K562 (cell line): ENCODE data around the gene RNF126. TPM values are rescaled to one million over a fixed set of nuclear protein-coding genes. Genes with fewer than 3 reads are reported as not detected.

Experiments
- CBFA2T2 ChIP-seq: fragments of 450-650 bp; conservative IDR thresholded peaks from 2 replicates; pipeline ENCODE4 v1.6.1; 2017; ENCODE audit warnings: mild to moderate bottlenecking
- GTF2B ChIP-seq: IDR thresholded peaks from 2 replicates; pipeline ENCODE4 v1.6.1; 2011; ENCODE audit not compliant: insufficient read length; ENCODE audit errors: extremely low read depth
- HNRNPL ChIP-seq: fragments of 200-400 bp; formaldehyde crosslinking; IDR thresholded peaks from 2 replicates; pipeline ENCODE4 v1.6.1; 2017; ENCODE audit warnings: low read depth, mild to moderate bottlenecking, low read length
- NFRKB ChIP-seq: fragments of 450-650 bp; IDR thresholded peaks from 2 replicates; pipeline ENCODE4 v1.6.1; 2016; ENCODE audit warnings: low read depth
- NONO ChIP-seq, 2 experiments: fragments of 200-400 bp in 1 of 2; fragments of 450-650 bp in 1 of 2; formaldehyde crosslinking in 1 of 2; IDR thresholded peaks; 2 replicates each; pipeline ENCODE4 v1.6.1; 2017; ENCODE audit warnings: low read depth in 2 of 2, mild to moderate bottlenecking in 2 of 2, moderate library complexity in 2 of 2, low read length in 1 of 2
- RAD21 ChIP-seq, 2 experiments: fragments of 250-450 bp in 1 of 2; fragments of 450-650 bp in 1 of 2; sonication (Bioruptor Pico) in 1 of 2; formaldehyde crosslinking in 1 of 2; IDR thresholded peaks in 1 of 2; conservative IDR thresholded peaks in 1 of 2; 2 replicates each; pipeline versions ENCODE4 v1.4.0 to v1.8.0; 2020 to 2022; ENCODE audit warnings: mild to moderate bottlenecking in 2 of 2, moderate library complexity in 1 of 2
- RERE ChIP-seq: sonication (generic); formaldehyde crosslinking; IDR thresholded peaks from 2 replicates; pipeline ENCODE4 v1.8.0; 2023; ENCODE audit warnings: missing genetic modification reagents, mild to moderate bottlenecking, borderline replicate concordance
- SAFB ChIP-seq: fragments of 200-400 bp; formaldehyde crosslinking; IDR thresholded peaks from 2 replicates; pipeline ENCODE4 v1.6.1; 2017; ENCODE audit warnings: low read depth, low read length, borderline replicate concordance
- TEAD1 ChIP-seq, 2 experiments: fragments of 450-650 bp in 1 of 2; sonication (generic) in 1 of 2; formaldehyde crosslinking; IDR thresholded peaks; 2 replicates each; pipeline versions ENCODE4 v1.4.0 to v1.8.0; 2020 to 2022; ENCODE audit warnings: mild to moderate bottlenecking in 2 of 2, missing genetic modification reagents in 1 of 2
- ZFPM2 ChIP-seq: fragments of 250-450 bp; sonication (Bioruptor Pico); IDR thresholded peaks from 2 replicates; pipeline ENCODE4 v1.5.1; 2022; ENCODE audit warnings: mild to moderate bottlenecking
- ZNF217 ChIP-seq: sonication (generic); formaldehyde crosslinking; IDR thresholded peaks from 2 replicates; pipeline ENCODE4 v1.8.0; 2022; ENCODE audit warnings: mild to moderate bottlenecking, missing genetic modification reagents
- polyA plus RNA-seq, 8 experiments: library from polyadenylated mRNA; depleted of rRNA in 4 of 8; stranded (reverse) in 5 of 8; unstranded in 3 of 8; fragments of >200 nt; fragmentation: Nextera tagmentation in 2 of 8; fragmentation: Illumina TruSeq in 1 of 8; extraction: Ambion mirVana in 2 of 8; extraction: Trizol in 1 of 8; gene quantifications; 2 replicates each; pipeline versions ENCODE4 v1.2.1 to v1.2.3, GENCODE V29; 2011 to 2014; ENCODE audit warnings: inconsistent platforms in 1 of 8, missing spikeins in 1 of 8
- total RNA-seq, 7 experiments: library from RNA; depleted of rRNA in 6 of 7; stranded (reverse); fragments of >200 nt in 6 of 7; fragmentation: Illumina TruSeq in 2 of 7; extraction: Trizol in 2 of 7; gene quantifications; 2 replicates each; pipeline versions ENCODE4 v1.2.1 to v1.2.3, GENCODE V29; 2011 to 2021; ENCODE audit warnings: low replicate concordance in 1 of 7
- TF ChIP-seq, protein P1 (sequence below): fragments of 250-450 bp; sonication (Bioruptor Pico); IDR thresholded peaks from 2 replicates; pipeline ENCODE4 v1.5.0; 2022; ENCODE audit warnings: mild to moderate bottlenecking
- TF ChIP-seq, protein P2 (sequence below), 2 experiments: IDR thresholded peaks; 2 replicates each; pipeline ENCODE4 v1.6.1; 2012; ENCODE audit warnings: improper control_type of control experiment in 2 of 2, low read depth in 2 of 2, low read length in 2 of 2, borderline replicate concordance in 1 of 2

Gene RNF126
- total and polyA plus RNA-seq, 9 of the 15 experiments (the other 6 are each of a cell fraction or from before 2014, with no cell fraction given), result 0.27 to 101 (median 12.3) TPM

DNA sequence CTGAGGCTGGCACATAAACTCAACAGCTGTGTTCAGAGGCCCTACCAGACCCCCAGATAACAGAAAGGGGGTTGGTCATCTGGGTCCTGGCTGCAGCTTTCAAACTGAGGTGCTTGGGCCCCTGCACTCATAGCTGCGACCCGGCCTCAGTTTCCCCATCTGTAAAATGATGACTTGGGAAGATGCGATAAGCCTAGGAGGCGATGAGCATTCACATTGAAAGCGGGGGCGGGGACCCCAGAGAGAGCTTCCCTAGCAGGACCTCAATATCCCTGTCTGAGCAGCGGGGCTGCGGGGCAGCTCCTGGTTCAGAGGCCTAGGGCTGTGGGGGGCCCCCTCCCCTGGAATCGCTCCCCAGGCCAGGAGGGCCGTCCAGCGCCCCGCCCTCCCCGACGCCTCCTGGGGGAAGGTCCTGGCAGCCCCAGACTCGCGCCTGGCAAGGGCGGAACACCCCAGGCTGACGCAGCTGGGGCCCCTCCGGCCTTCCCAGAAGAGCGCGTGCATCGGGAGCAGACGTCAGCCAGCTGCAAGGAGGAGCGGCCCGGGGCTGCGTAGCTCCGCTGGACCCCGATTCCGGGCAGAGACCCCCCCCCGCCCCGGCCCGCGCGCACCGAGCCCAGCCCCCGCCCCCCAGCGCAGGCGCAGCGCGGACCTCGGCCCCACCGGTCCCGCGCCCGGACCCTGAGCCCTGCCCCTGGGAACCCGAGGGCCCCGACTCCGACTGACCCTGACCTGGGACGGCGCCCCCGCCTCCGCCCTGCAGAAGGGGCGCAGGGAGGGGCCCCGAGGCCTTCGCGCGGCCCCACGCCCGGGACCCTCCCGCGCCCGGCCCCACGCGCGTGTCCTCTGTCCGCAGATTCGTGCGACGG is 16.6 kb upstream of the RNF126 start (continued):
- TF ChIP-seq, protein P1, sequence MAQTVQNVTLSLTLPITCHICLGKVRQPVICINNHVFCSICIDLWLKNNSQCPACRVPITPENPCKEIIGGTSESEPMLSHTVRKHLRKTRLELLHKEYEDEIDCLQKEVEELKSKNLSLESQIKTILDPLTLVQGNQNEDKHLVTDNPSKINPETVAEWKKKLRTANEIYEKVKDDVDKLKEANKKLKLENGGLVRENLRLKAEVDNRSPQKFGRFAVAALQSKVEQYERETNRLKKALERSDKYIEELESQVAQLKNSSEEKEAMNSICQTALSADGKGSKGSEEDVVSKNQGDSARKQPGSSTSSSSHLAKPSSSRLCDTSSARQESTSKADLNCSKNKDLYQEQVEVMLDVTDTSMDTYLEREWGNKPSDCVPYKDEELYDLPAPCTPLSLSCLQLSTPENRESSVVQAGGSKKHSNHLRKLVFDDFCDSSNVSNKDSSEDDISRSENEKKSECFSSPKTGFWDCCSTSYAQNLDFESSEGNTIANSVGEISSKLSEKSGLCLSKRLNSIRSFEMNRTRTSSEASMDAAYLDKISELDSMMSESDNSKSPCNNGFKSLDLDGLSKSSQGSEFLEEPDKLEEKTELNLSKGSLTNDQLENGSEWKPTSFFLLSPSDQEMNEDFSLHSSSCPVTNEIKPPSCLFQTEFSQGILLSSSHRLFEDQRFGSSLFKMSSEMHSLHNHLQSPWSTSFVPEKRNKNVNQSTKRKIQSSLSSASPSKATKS (CRISPR knock-in tag), result no peak
- TF ChIP-seq RERE (CRISPR knock-in tag) (peak; percentile 85; the same call in 1 of the 2 replicates), TEAD1 (CRISPR knock-in tag; IDR thresholded peaks at IDR 0.05) (no peak), SAFB (peak; percentile 90), NONO (IDR thresholded peaks at IDR 0.05; ENCODE audit: low read depth in 2 of 2, low read length in 1 of 2) (peak in 1 of 2 experiments; percentile 86; a peak in 1 of 4 replicates), RAD21 (CRISPR knock-in tag; conservative IDR thresholded peaks at IDR 0.05 in 1 of 2, IDR thresholded peaks at IDR 0.05 in 1 of 2) (no peak), NFRKB (no peak), ZNF217 (no peak), GTF2B (no peak), ZFPM2 (CRISPR knock-in tag) (peak; percentile 52; the same call in 1 of the 2 replicates), CBFA2T2 (no peak), HNRNPL (0 out of 2 replicates have a peak, but pooled peaks have one; percentile 8)
- TF ChIP-seq, protein P2, sequence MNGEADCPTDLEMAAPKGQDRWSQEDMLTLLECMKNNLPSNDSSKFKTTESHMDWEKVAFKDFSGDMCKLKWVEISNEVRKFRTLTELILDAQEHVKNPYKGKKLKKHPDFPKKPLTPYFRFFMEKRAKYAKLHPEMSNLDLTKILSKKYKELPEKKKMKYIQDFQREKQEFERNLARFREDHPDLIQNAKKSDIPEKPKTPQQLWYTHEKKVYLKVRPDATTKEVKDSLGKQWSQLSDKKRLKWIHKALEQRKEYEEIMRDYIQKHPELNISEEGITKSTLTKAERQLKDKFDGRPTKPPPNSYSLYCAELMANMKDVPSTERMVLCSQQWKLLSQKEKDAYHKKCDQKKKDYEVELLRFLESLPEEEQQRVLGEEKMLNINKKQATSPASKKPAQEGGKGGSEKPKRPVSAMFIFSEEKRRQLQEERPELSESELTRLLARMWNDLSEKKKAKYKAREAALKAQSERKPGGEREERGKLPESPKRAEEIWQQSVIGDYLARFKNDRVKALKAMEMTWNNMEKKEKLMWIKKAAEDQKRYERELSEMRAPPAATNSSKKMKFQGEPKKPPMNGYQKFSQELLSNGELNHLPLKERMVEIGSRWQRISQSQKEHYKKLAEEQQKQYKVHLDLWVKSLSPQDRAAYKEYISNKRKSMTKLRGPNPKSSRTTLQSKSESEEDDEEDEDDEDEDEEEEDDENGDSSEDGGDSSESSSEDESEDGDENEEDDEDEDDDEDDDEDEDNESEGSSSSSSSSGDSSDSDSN (IDR thresholded peaks at IDR 0.05; ENCODE audit: borderline replicate concordance in 1 of 2, low read depth in 2 of 2, low read length in 2 of 2), result 0 out of 4 replicates have a peak, but pooled peaks of 1 of the 2 experiments have one; percentile 0
